PC-9 (cell line): ENCODE data around the gene ATP4A.

Experiments
- CTCF ChIP-seq: fragments of 200-600 bp; sonication (generic); conservative IDR thresholded peaks from 2 replicates; pipeline ENCODE4 v1.6.1; 2017; ENCODE audit warnings: mixed run types, antibody characterized with exemption, mild to moderate bottlenecking, moderate library complexity
- EZH2 ChIP-seq: fragments of 200-600 bp; sonication (generic); IDR thresholded peaks from 2 replicates; pipeline ENCODE4 v1.8.0; 2017; ENCODE audit warnings: antibody characterized with exemption, low read depth

GRCh38 chr19:35514282-35514809 is 49.1 kb downstream of the ATP4A start:
- no peak for TF ChIP-seq CTCF
- TF ChIP-seq EZH2 = no peak
